Measurements from ENCODE around the gene LRP4. TPM values are rescaled to one million over a fixed set of nuclear protein-coding genes. Genes with fewer than 3 reads are reported as not detected.
A peak's percentile ranks its signal among the peaks of the same experiment; 100 is the strongest.

LRP4 gene
- total and polyA plus RNA-seq, 2 of the 13 experiments (the other 11 are each of a cell fraction or from before 2014, with no cell fraction given): 4.7 to 13.3 TPM

DNA sequence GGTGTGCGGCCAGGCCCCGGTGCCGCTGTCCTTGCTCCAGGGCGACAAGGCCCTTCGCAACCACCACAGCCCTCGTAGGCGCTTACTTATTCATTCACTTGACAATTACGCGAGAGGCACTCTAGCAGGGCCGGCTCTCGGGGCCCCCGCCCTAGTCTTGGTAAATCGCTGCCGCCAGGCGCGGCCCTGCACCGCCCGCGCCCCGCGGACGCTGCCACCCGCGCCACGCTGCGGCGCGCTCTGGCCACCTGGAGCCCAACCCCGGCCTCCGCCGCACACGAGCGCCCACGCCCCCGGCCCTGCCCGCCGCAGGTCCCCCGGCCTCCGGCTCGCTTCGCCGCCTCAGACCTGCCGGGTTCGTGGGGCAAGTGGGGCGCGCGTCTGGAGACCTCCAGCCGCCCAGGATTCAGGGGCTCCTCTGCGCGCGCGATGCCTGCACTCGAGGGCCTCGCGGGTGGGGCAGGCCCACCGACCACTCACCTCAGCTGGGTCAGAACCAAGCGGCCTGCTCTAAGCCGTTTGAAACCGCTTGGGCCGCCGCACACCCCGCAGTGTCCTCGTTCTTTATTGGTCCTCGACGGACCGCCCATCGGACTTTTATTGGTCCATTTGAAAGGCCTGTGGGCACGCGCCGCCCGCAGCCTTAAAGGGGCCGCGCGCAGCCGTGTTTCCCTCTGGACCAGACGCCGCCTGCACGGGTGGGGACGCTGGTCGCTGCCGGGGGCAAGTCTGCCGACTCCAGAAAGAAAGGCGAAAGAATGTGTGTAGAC is 72.4 kb downstream of the LRP4 start, which contains the start of gene CKAP5 (continued):
- TF ChIP-seq, protein P1, sequence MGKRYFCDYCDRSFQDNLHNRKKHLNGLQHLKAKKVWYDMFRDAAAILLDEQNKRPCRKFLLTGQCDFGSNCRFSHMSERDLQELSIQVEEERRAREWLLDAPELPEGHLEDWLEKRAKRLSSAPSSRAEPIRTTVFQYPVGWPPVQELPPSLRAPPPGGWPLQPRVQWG (CRISPR knock-in tag; IDR thresholded peaks at IDR 0.05; ENCODE audit: borderline replicate concordance, low read depth): no peak
- TF ChIP-seq FOSL1 (CRISPR knock-in tag; IDR thresholded peaks at IDR 0.05; ENCODE audit: borderline replicate concordance) (no peak), ZNF484 (CRISPR knock-in tag; IDR thresholded peaks at IDR 0.05; ENCODE audit: borderline replicate concordance, low read depth) (no peak), HIVEP1 (CRISPR knock-in tag; IDR thresholded peaks at IDR 0.05) (0 out of 2 replicates have a peak, but pooled peaks have one; percentile 30), NFE2L1 (CRISPR knock-in tag; IDR thresholded peaks at IDR 0.05; ENCODE audit: borderline replicate concordance) (peak; percentile 49; the same call in 1 of the 2 replicates), MAFF (IDR thresholded peaks at IDR 0.05; ENCODE audit: low read depth, low read length) (no peak), SNAPC2 (CRISPR knock-in tag; IDR thresholded peaks at IDR 0.05) (0 out of 2 replicates have a peak, but pooled peaks have one; percentile 86), ZNF720 (CRISPR knock-in tag; IDR thresholded peaks at IDR 0.05) (no peak), NCOR1 (IDR thresholded peaks at IDR 0.05; ENCODE audit: borderline replicate concordance, low read length) (no peak), ZNF7 (CRISPR knock-in tag; IDR thresholded peaks at IDR 0.05) (no peak), FOXP1 (IDR thresholded peaks at IDR 0.05) (no peak), FOXP1 (CRISPR knock-in tag; IDR thresholded peaks at IDR 0.05) (no peak), NR2F1 (CRISPR knock-in tag; IDR thresholded peaks at IDR 0.05) (no peak), CBX2 (IDR thresholded peaks at IDR 0.05; ENCODE audit: low read depth, low read length) (no peak), CBX2 (CRISPR knock-in tag; IDR thresholded peaks at IDR 0.05; ENCODE audit: low read depth) (no peak), ATM (IDR thresholded peaks at IDR 0.05; ENCODE audit: borderline replicate concordance) (no peak), ARID2 (CRISPR knock-in tag; IDR thresholded peaks at IDR 0.05; ENCODE audit: borderline replicate concordance) (peak; percentile 83; the same call in 1 of the 2 replicates), CREB1 (IDR thresholded peaks at IDR 0.05) (peak; percentile 66), CREB1 (CRISPR knock-in tag; IDR thresholded peaks at IDR 0.05) (peak; percentile 65), HES4 (CRISPR knock-in tag; IDR thresholded peaks at IDR 0.05; ENCODE audit: borderline replicate concordance) (peak; percentile 55; the same call in 1 of the 2 replicates), GTF3A (CRISPR knock-in tag; conservative IDR thresholded peaks at IDR 0.05) (no peak), ZNF629 (CRISPR knock-in tag; conservative IDR thresholded peaks at IDR 0.05) (no peak), POGZ (CRISPR knock-in tag; IDR thresholded peaks at IDR 0.05) (peak; percentile 93)
- TF ChIP-seq, protein P2, sequence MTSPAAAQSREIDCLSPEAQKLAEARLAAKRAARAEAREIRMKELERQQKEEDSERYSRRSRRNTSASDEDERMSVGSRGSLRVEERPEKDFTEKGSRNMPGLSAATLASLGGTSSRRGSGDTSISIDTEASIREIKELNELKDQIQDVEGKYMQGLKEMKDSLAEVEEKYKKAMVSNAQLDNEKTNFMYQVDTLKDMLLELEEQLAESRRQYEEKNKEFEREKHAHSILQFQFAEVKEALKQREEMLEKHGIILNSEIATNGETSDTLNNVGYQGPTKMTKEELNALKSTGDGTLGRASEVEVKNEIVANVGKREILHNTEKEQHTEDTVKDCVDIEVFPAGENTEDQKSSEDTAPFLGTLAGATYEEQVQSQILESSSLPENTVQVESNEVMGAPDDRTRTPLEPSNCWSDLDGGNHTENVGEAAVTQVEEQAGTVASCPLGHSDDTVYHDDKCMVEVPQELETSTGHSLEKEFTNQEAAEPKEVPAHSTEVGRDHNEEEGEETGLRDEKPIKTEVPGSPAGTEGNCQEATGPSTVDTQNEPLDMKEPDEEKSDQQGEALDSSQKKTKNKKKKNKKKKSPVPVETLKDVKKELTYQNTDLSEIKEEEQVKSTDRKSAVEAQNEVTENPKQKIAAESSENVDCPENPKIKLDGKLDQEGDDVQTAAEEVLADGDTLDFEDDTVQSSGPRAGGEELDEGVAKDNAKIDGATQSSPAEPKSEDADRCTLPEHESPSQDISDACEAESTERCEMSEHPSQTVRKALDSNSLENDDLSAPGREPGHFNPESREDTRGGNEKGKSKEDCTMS (CRISPR knock-in tag; conservative IDR thresholded peaks at IDR 0.05): no peak
- TF ChIP-seq, protein P3, sequence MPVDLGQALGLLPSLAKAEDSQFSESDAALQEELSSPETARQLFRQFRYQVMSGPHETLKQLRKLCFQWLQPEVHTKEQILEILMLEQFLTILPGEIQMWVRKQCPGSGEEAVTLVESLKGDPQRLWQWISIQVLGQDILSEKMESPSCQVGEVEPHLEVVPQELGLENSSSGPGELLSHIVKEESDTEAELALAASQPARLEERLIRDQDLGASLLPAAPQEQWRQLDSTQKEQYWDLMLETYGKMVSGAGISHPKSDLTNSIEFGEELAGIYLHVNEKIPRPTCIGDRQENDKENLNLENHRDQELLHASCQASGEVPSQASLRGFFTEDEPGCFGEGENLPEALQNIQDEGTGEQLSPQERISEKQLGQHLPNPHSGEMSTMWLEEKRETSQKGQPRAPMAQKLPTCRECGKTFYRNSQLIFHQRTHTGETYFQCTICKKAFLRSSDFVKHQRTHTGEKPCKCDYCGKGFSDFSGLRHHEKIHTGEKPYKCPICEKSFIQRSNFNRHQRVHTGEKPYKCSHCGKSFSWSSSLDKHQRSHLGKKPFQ (CRISPR knock-in tag; IDR thresholded peaks at IDR 0.05; ENCODE audit: insufficient replicate concordance): no peak
- TF ChIP-seq, protein P4, sequence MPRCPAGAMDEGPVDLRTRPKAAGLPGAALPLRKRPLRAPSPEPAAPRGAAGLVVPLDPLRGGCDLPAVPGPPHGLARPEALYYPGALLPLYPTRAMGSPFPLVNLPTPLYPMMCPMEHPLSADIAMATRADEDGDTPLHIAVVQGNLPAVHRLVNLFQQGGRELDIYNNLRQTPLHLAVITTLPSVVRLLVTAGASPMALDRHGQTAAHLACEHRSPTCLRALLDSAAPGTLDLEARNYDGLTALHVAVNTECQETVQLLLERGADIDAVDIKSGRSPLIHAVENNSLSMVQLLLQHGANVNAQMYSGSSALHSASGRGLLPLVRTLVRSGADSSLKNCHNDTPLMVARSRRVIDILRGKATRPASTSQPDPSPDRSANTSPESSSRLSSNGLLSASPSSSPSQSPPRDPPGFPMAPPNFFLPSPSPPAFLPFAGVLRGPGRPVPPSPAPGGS (CRISPR knock-in tag; IDR thresholded peaks at IDR 0.05): no peak

Measured in HepG2 (cell line).